ENCODE data around the gene MBNL1.
"Not testable (repeated sequence)": the region's sequence is repeated elsewhere in the genome, so short reads cannot be mapped to it uniquely, and the experiment has no call there.

MBNL1 gene

GRCh38 chr3:152365126-152365525 lies 96.4 kb downstream of the MBNL1 start:
- no peak for TF ChIP-seq CTCF (IDR thresholded peaks at IDR 0.05; ENCODE audit: low read depth, low read length, missing control alignments)
- DNase-seq (ENCODE audit: low read depth): no peak
- in situ Hi-C loops (cut with HindIII; ENCODE audit: low sequenced_read_pairs): no loop called here
- H3K4me3 ChIP-seq (ENCODE audit: low read depth, low read length): no peak overlapping the region

GRCh38 chr3:152365766-152366593 lies 97.3 kb downstream of the MBNL1 start:
- in situ Hi-C loops (cut with HindIII; ENCODE audit: low sequenced_read_pairs): no loop called here
- no peak overlapping the region for H3K4me3 ChIP-seq (ENCODE audit: low read depth, low read length)
- no peak for DNase-seq (ENCODE audit: low read depth)
- TF ChIP-seq CTCF (IDR thresholded peaks at IDR 0.05; ENCODE audit: low read depth, low read length, missing control alignments): no peak

- H3K4me3 ChIP-seq (ENCODE audit: low read depth, low read length); DNase-seq (ENCODE audit: low read depth); in situ Hi-C loops (cut with HindIII; ENCODE audit: low sequenced_read_pairs): not testable (repeated sequence)
Observed at GRCh38 chr3:152367192-152367591, 98.5 kb downstream of the MBNL1 start.

GRCh38 chr3:152372633-152373032 lies 103.9 kb downstream of the MBNL1 start:
- DNase-seq (ENCODE audit: low read depth); H3K4me3 ChIP-seq (ENCODE audit: low read depth, low read length); in situ Hi-C loops (cut with HindIII; ENCODE audit: low sequenced_read_pairs): not testable (repeated sequence)

- in situ Hi-C loops (cut with HindIII; ENCODE audit: low sequenced_read_pairs): no loop called here
- TF ChIP-seq CTCF (IDR thresholded peaks at IDR 0.05; ENCODE audit: low read depth, low read length, missing control alignments): no peak
- DNase-seq (ENCODE audit: low read depth): no peak
Observed at GRCh38 chr3:152373379-152373778, 104.7 kb downstream of the MBNL1 start.

GRCh38 chr3:152374262-152374990 lies 105.7 kb downstream of the MBNL1 start:
- in situ Hi-C loops (cut with HindIII; ENCODE audit: low sequenced_read_pairs): no loop called here

More at GRCh38 chr3:152373379-152373778, 104.7 kb downstream of the MBNL1 start:
- no peak overlapping the region for H3K4me3 ChIP-seq (ENCODE audit: low read depth, low read length)

GRCh38 chr3:152375546-152375945 lies 106.8 kb downstream of the MBNL1 start:
- DNase-seq (ENCODE audit: low read depth): no peak
- no peak for TF ChIP-seq CTCF (IDR thresholded peaks at IDR 0.05; ENCODE audit: low read depth, low read length, missing control alignments)
- H3K4me3 ChIP-seq (ENCODE audit: low read depth, low read length): no peak overlapping the region
- in situ Hi-C loops (cut with HindIII; ENCODE audit: low sequenced_read_pairs): no loop called here

More at GRCh38 chr3:152374262-152374990, 105.7 kb downstream of the MBNL1 start:
- DNase-seq (ENCODE audit: low read depth): no peak
- no peak for TF ChIP-seq CTCF (IDR thresholded peaks at IDR 0.05; ENCODE audit: low read depth, low read length, missing control alignments)
- no peak overlapping the region for H3K4me3 ChIP-seq (ENCODE audit: low read depth, low read length)
